DMS53 (cell line): ENCODE data around the gene WDR27.
"Not testable (repeated sequence)": the region's sequence is repeated elsewhere in the genome, so short reads cannot be mapped to it uniquely, and the experiment has no call there.

ENCODE experiments used
- DNase-seq: peaks from one replicate; lab custom pipeline; 2025; lab: John Stamatoyannopoulos, UW

Gene WDR27

GRCh38 chr6:169604076-169604475 is 97.8 kb downstream of the WDR27 start:
- no peak for DNase-seq

GRCh38 chr6:169601129-169601528 is 100.7 kb downstream of the WDR27 start:
- not testable (repeated sequence) for DNase-seq

- DNase-seq: no peak
These were observed 109.3 kb downstream of the WDR27 start for GRCh38 chr6:169592558-169592957.

- no peak for DNase-seq
These were observed 110.2 kb downstream of the WDR27 start for GRCh38 chr6:169591616-169592015.

- no peak for DNase-seq
These were observed 111.4 kb downstream of the WDR27 start for GRCh38 chr6:169590376-169590939.

- DNase-seq: no peak
These were observed 112.1 kb downstream of the WDR27 start for GRCh38 chr6:169589699-169590257.

GRCh38 chr6:169589293-169589692 is 112.5 kb downstream of the WDR27 start:
- DNase-seq: peak; percentile 52

GRCh38 chr6:169587975-169588374 is 113.9 kb downstream of the WDR27 start:
- DNase-seq: no peak

- no peak for DNase-seq
These were observed 117.8 kb downstream of the WDR27 start for GRCh38 chr6:169583886-169584541.

GRCh38 chr6:169579407-169580111 is 122.3 kb downstream of the WDR27 start:
- DNase-seq: no peak

GRCh38 chr6:169577974-169578373 is 123.9 kb downstream of the WDR27 start:
- DNase-seq: no peak

GRCh38 chr6:169577236-169577635 is 124.6 kb downstream of the WDR27 start:
- DNase-seq: no peak

- no peak for DNase-seq
These were observed 126.0 kb downstream of the WDR27 start for GRCh38 chr6:169575821-169576220.

GRCh38 chr6:169575365-169575764 is 126.5 kb downstream of the WDR27 start:
- DNase-seq: no peak

GRCh38 chr6:169574420-169574819 is 127.4 kb downstream of the WDR27 start:
- no peak for DNase-seq

- DNase-seq: no peak
These were observed 127.9 kb downstream of the WDR27 start for GRCh38 chr6:169573883-169574282.

GRCh38 chr6:169571123-169571962 is 130.5 kb downstream of the WDR27 start:
- no peak for DNase-seq

- no peak for DNase-seq
These were observed 133.3 kb downstream of the WDR27 start for GRCh38 chr6:169568314-169569087.

- no peak for DNase-seq
These were observed 134.0 kb downstream of the WDR27 start for GRCh38 chr6:169567819-169568218.

GRCh38 chr6:169566961-169567750 is 134.7 kb downstream of the WDR27 start:
- DNase-seq: no peak

GRCh38 chr6:169566319-169566718 is 135.5 kb downstream of the WDR27 start:
- no peak for DNase-seq
